ENCODE results near the gene NECAP2. TPM values are rescaled to one million over a fixed set of nuclear protein-coding genes. Genes with fewer than 3 reads are reported as not detected.

Gene NECAP2, protein sequence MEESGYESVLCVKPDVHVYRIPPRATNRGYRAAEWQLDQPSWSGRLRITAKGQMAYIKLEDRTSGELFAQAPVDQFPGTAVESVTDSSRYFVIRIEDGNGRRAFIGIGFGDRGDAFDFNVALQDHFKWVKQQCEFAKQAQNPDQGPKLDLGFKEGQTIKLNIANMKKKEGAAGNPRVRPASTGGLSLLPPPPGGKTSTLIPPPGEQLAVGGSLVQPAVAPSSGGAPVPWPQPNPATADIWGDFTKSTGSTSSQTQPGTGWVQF
- total RNA-seq (51.8 and 55.2 TPM in 2 replicates), polyA plus RNA-seq (48.9 and 58.0 TPM in 2 replicates)

DNA sequence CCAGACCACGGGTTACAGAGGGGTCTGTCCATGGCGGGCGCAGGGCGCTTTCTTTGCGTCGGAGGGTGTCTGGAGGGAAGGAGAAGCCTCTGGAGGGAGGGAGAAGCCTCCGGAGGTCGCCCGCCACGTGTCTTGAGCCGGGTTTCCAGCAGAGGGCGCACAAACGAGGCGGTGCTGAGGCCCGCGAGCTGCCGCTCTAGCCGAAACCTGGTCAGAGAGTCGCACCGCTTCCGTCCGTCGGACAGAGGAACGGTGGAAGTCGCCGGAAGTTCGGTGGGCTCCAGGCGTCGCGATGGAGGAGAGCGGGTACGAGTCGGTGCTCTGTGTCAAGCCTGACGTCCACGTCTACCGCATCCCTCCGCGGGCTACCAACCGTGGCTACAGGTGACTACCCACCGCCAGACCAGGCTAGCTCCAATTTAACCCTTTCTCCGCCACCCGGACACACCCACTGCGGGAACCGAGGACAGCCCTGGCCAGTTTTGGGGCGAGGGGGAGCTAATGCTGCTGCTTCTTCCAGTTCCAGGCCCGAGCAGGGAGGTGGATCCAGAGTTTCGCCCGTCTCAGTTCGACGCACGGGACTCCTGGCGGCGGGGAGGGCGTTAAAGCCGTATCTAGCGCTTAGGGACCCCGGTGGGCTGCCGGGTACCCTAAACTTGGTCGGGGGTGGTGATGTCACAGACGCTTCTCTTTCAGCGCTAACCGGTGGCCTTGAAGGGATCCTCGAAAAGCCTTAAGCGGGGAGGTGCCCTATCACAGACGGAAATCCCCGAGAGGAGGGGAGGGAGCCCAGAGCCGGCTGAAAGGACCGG lies at the start of gene NECAP2:
Gene NECAP2 (plus strand): TSS at position 255 of the 812 bp plus-strand sequence. CDS start 38 bp downstream, at position 293.
- peak; percentile 96 for DNase-seq (ENCODE audit: low spot score)
- Histone ChIP-seq H3K27ac (peak within 1 kb of the TSS; percentile 85), H3K79me2 (peaks cover 49% of the 10 kb centered on the region), H3K9me2 (replicated peaks; ENCODE audit: insufficient read depth) (no peaks in the 10 kb centered on the region), H3K36me3 (replicated peaks; ENCODE audit: insufficient read depth, low read depth) (no peaks in the 10 kb centered on the region), H3K27me3 (no peaks in the 10 kb centered on the region), H3K4me3 (peak within 1 kb of the TSS; percentile 81), H4K20me1 (ENCODE audit: insufficient read depth, poor library complexity, severe bottlenecking) (no peaks in the 10 kb centered on the region), H2AFZ (peak within 1 kb of the TSS; percentile 96), H3K9me3 (ENCODE audit: low read depth) (no peaks in the 10 kb centered on the region), H3K4me1 (ENCODE audit: insufficient read depth) (peaks cover 9% of the 10 kb centered on the region), H3K4me2 (peak within 1 kb of the TSS; percentile 91)
- peak; percentile 93 for TF ChIP-seq CTCF (IDR thresholded peaks at IDR 0.05; ENCODE audit: poor library complexity)
- TF ChIP-seq EZH2 (IDR thresholded peaks at IDR 0.05; ENCODE audit: borderline replicate concordance) = no peak
- 1% methylated on average over 59 of the region's 68 CpGs for WGBS (ENCODE audit: low lambda C conversion rate, missing lambda C conversion rate)

- H3K27ac ChIP-seq = no peak overlapping the region
- H3K36me3 ChIP-seq (replicated peaks; ENCODE audit: insufficient read depth, low read depth) = no peaks in the 10 kb centered on the region
- H3K4me3 ChIP-seq = no peak overlapping the region
- H3K27me3 ChIP-seq = no peaks in the 10 kb centered on the region
- no peak overlapping the region for H3K4me2 ChIP-seq
- peaks cover 6% of the 10 kb centered on the region for H3K4me1 ChIP-seq (ENCODE audit: insufficient read depth)
- H3K9me3 ChIP-seq (ENCODE audit: low read depth) = no peaks in the 10 kb centered on the region
- WGBS (ENCODE audit: low lambda C conversion rate, missing lambda C conversion rate) = 87% methylated on average over 3 of the region's 3 CpGs
- no peak for TF ChIP-seq CTCF (IDR thresholded peaks at IDR 0.05; ENCODE audit: poor library complexity)
- TF ChIP-seq EZH2phosphoT487 (IDR thresholded peaks at IDR 0.05; ENCODE audit: low read depth, severe bottlenecking, unreplicated experiment) = no peak
- TF ChIP-seq EZH2 (IDR thresholded peaks at IDR 0.05; ENCODE audit: borderline replicate concordance) = no peak
- no peak overlapping the region for H2AFZ ChIP-seq
- no peak for DNase-seq (ENCODE audit: low spot score)
- peaks cover 81% of the 10 kb centered on the region for H3K79me2 ChIP-seq
- peaks cover 91% of the 10 kb centered on the region for H4K20me1 ChIP-seq (ENCODE audit: insufficient read depth, poor library complexity, severe bottlenecking)
- no peaks in the 10 kb centered on the region for H3K9me2 ChIP-seq (replicated peaks; ENCODE audit: insufficient read depth)
These were observed 49.1 kb upstream of the NECAP2 start for GRCh38 chr1:16391411-16391810.

- Histone ChIP-seq H4K20me1 (ENCODE audit: insufficient read depth, poor library complexity, severe bottlenecking) (peaks cover 86% of the 10 kb centered on the region), H3K36me3 (replicated peaks; ENCODE audit: insufficient read depth, low read depth) (no peaks in the 10 kb centered on the region)
- 88% methylated on average over 21 of the region's 21 CpGs for WGBS (ENCODE audit: low lambda C conversion rate, missing lambda C conversion rate)
These were observed 47.6 kb upstream of the NECAP2 start for GRCh38 chr1:16392740-16393569.

More at GRCh38 chr1:16392740-16393569, 47.6 kb upstream of the NECAP2 start:
- Histone ChIP-seq H3K27ac (no peak overlapping the region), H3K9me2 (replicated peaks; ENCODE audit: insufficient read depth) (no peaks in the 10 kb centered on the region), H3K9me3 (ENCODE audit: low read depth) (no peaks in the 10 kb centered on the region), H2AFZ (no peak overlapping the region), H3K4me1 (ENCODE audit: insufficient read depth) (peaks cover 3% of the 10 kb centered on the region), H3K79me2 (peaks cover 66% of the 10 kb centered on the region), H3K27me3 (no peaks in the 10 kb centered on the region), H3K4me3 (no peak overlapping the region), H3K4me2 (no peak overlapping the region)
- DNase-seq (ENCODE audit: low spot score) = no peak
- no peak for TF ChIP-seq EZH2phosphoT487 (IDR thresholded peaks at IDR 0.05; ENCODE audit: low read depth, severe bottlenecking, unreplicated experiment)
- TF ChIP-seq EZH2 (IDR thresholded peaks at IDR 0.05; ENCODE audit: borderline replicate concordance) = no peak
- no peak for TF ChIP-seq CTCF (IDR thresholded peaks at IDR 0.05; ENCODE audit: poor library complexity)

All from hepatocyte (in vitro differentiated cells).